HepG2 (cell line): ENCODE data around the gene LRTM2. TPM values are rescaled to one million over a fixed set of nuclear protein-coding genes. Genes with fewer than 3 reads are reported as not detected.

ENCODE experiments used
- ATAC-seq: fragments of 200-7000 bp; cut with Tn5 transposase; 3 replicates; pipeline ENCODE4 v1.9.1; 2020; ENCODE audit warnings: mild to moderate bottlenecking, moderate library complexity
- BruUV-seq: library from RNA; stranded (reverse); fragments of 400-500 nt; replicated peaks from 2 replicates; lab custom pipeline; 2021; lab: Mats Ljungman, UMichigan
- CTCF ChIA-PET: fragments of 300-600 bp; formaldehyde crosslinking; extraction: SDS; loops from one replicate; lab custom pipeline; 2021; ENCODE audit warnings: low total read pairs, inconsistent platforms, low intra/inter-chr PET ratio; lab: Yijun Ruan, JAX
- POLR2A ChIA-PET: fragments of 350-600 bp; sonication (Branson Sonifier 250); formaldehyde crosslinking; loops from one replicate; lab custom pipeline; 2020; ENCODE audit warnings: antibody characterized with exemption, inconsistent platforms; lab: Yijun Ruan, JAX
- DNase-seq: peaks from one replicate; pipeline ENCODE4 v3.0.0-alpha.2; 2015; ENCODE audit warnings: low spot score
- FAIRE-seq: peaks from 3 replicates; lab custom pipeline; 2011; peaks lifted over from hg19 to GRCh38; lab: Jason Lieb, UNC
- H2AFZ ChIP-seq: one replicate; pipeline ENCODE4 v1.6.1; 2011; ENCODE audit warnings: low read length, inconsistent platforms
- H3K27ac ChIP-seq: fragments of 300-600 bp; 3 replicates; pipeline ENCODE4 v1.8.0; 2011; ENCODE audit warnings: mixed run types, mild to moderate bottlenecking, mixed read lengths, low read length, inconsistent platforms; ENCODE audit not compliant: insufficient read depth; ENCODE audit errors: extremely low read length
- H3K27me3 ChIP-seq, 2 experiments: fragments of 200-600 bp in 1 of 2; 2 replicates in 1 of 2; 3 replicates in 1 of 2; pipeline versions ENCODE4 v1.6.0 to v1.8.0; 2011; ENCODE audit warnings: low read length in 2 of 2, mild to moderate bottlenecking in 2 of 2, moderate library complexity in 2 of 2, inconsistent platforms in 1 of 2; ENCODE audit not compliant: insufficient read depth in 2 of 2, control insufficient read depth in 1 of 2
- H3K36me3 ChIP-seq, 2 experiments: fragments of 200-600 bp in 1 of 2; replicated peaks in 1 of 2; 2 replicates in 1 of 2; 3 replicates in 1 of 2; pipeline versions ENCODE4 v1.5.1 to v1.8.0; 2011; ENCODE audit warnings: low read length in 2 of 2, inconsistent platforms in 1 of 2; ENCODE audit not compliant: insufficient read depth in 2 of 2, control insufficient read depth in 1 of 2
- H3K4me1 ChIP-seq: 2 replicates; pipeline ENCODE4 v1.5.1; 2012; ENCODE audit warnings: low read length, inconsistent platforms; ENCODE audit not compliant: insufficient read depth
- H3K4me2 ChIP-seq: 2 replicates; pipeline ENCODE4 v1.6.0; 2011; ENCODE audit warnings: low read depth, low read length, inconsistent platforms
- H3K4me3 ChIP-seq, 3 experiments: fragments of 200-600 bp in 1 of 3; sonication (generic), shearing (Covaris generic) in 1 of 3; replicated peaks in 1 of 3; 2 replicates each; pipeline ENCODE4 v1.5.1; 2011 to 2016; ENCODE audit warnings: low read length in 3 of 3, inconsistent platforms in 2 of 3, low read depth in 2 of 3, mild to moderate bottlenecking in 2 of 3, control low read depth in 1 of 3, mixed read lengths in 1 of 3; ENCODE audit not compliant: insufficient read depth in 1 of 3
- H3K79me2 ChIP-seq: one replicate; pipeline ENCODE4 v1.6.1; 2011; ENCODE audit warnings: low read length, inconsistent platforms; ENCODE audit not compliant: insufficient read depth
- H3K9ac ChIP-seq: 2 replicates; pipeline ENCODE4 v1.6.0; 2011; ENCODE audit warnings: mild to moderate bottlenecking, low read depth, low read length, inconsistent platforms; ENCODE audit not compliant: insufficient read depth
- H3K9me3 ChIP-seq: 2 replicates; pipeline ENCODE4 v1.5.1; 2012; ENCODE audit warnings: mild to moderate bottlenecking, low read length
- H4K20me1 ChIP-seq: 2 replicates; pipeline ENCODE4 v1.6.0; 2011; ENCODE audit warnings: inconsistent platforms, mild to moderate bottlenecking, low read length, moderate library complexity; ENCODE audit not compliant: insufficient read depth
- ARID2 ChIP-seq: sonication (generic); formaldehyde crosslinking; IDR thresholded peaks from 2 replicates; pipeline ENCODE4 v1.8.1; 2022; ENCODE audit warnings: mild to moderate bottlenecking, missing genetic modification reagents, borderline replicate concordance
- CENPT ChIP-seq: sonication (generic); formaldehyde crosslinking; IDR thresholded peaks from 2 replicates; pipeline ENCODE4 v1.8.0; 2022; ENCODE audit warnings: low read depth, mild to moderate bottlenecking, moderate library complexity, missing genetic modification reagents
- DBP ChIP-seq: sonication (generic); formaldehyde crosslinking; IDR thresholded peaks from 2 replicates; pipeline ENCODE4 v1.4.0; 2020; ENCODE audit warnings: missing genetic modification reagents; ENCODE audit errors: not compliant biosample characterization
- KDM5B ChIP-seq: sonication (generic); formaldehyde crosslinking; IDR thresholded peaks from 2 replicates; pipeline ENCODE4 v1.4.0; 2020; ENCODE audit warnings: missing genetic modification reagents, mild to moderate bottlenecking, borderline replicate concordance
- MXD1 ChIP-seq: sonication (generic); formaldehyde crosslinking; IDR thresholded peaks from 2 replicates; pipeline ENCODE4 v1.4.0; 2020; ENCODE audit warnings: mild to moderate bottlenecking, missing genetic modification reagents
- SMAD1 ChIP-seq: sonication (generic); formaldehyde crosslinking; IDR thresholded peaks from 2 replicates; pipeline ENCODE4 v1.4.0; 2020; ENCODE audit warnings: missing genetic modification reagents, low read depth, mild to moderate bottlenecking, borderline replicate concordance
- TFDP1 ChIP-seq: IDR thresholded peaks from 2 replicates; pipeline ENCODE4 v1.6.1; 2016; ENCODE audit warnings: missing compliant biosample characterization, missing genetic modification reagents, borderline replicate concordance
- TRAFD1 ChIP-seq: sonication (generic); formaldehyde crosslinking; IDR thresholded peaks from 2 replicates; pipeline ENCODE4 v1.5.1; 2020; ENCODE audit warnings: missing genetic modification reagents, mild to moderate bottlenecking, borderline replicate concordance
- ZNF17 ChIP-seq: sonication (generic); formaldehyde crosslinking; IDR thresholded peaks from 2 replicates; pipeline ENCODE4 v1.5.0; 2020; ENCODE audit warnings: mild to moderate bottlenecking, missing genetic modification reagents
- ZNF512B ChIP-seq: sonication (generic); formaldehyde crosslinking; IDR thresholded peaks from 2 replicates; pipeline ENCODE4 v1.5.1; 2020; ENCODE audit warnings: missing genetic modification reagents, mild to moderate bottlenecking, borderline replicate concordance
- ZNF605 ChIP-seq: sonication (generic); formaldehyde crosslinking; IDR thresholded peaks from 2 replicates; pipeline ENCODE4 v1.8.0; 2022; ENCODE audit warnings: mild to moderate bottlenecking, missing genetic modification reagents
- ZNF704 ChIP-seq: sonication (generic); formaldehyde crosslinking; IDR thresholded peaks from 2 replicates; pipeline ENCODE4 v1.8.1; 2023; ENCODE audit warnings: mild to moderate bottlenecking, inconsistent platforms, moderate library complexity, missing genetic modification reagents, borderline replicate concordance
- ZNF740 ChIP-seq: sonication (generic); formaldehyde crosslinking; IDR thresholded peaks from 2 replicates; pipeline ENCODE4 v1.4.0; 2020; ENCODE audit warnings: missing genetic modification reagents
- ZNF776 ChIP-seq: sonication (generic); formaldehyde crosslinking; IDR thresholded peaks from 2 replicates; pipeline ENCODE4 v1.4.0; 2020; ENCODE audit warnings: mild to moderate bottlenecking, missing genetic modification reagents
- WGBS: methylation state at CpG from one replicate; pipeline ENCODE4 v1.1.6; 2017; ENCODE audit warnings: low lambda C conversion rate; 5-methylcytosine and 5-hydroxymethylcytosine counted together
- in situ Hi-C: cut with HindIII; loops from 2 replicates; pipeline ENCODE4 v1.10.0; 2017; ENCODE audit warnings: low pct_unique_long_range_greater_than_20kb; ENCODE audit not compliant: extremely low pct_ligation_motif_present
- intact Hi-C: fragments of 100-400 bp; cut with micrococcal nuclease; formaldehyde crosslinking; loops from one replicate; pipeline ENCODE4 v1.10.0; 2022; ENCODE audit not compliant: unreplicated experiment
- polyA plus RNA-seq, 8 experiments: library from polyadenylated mRNA; depleted of rRNA in 3 of 8; stranded (reverse) in 7 of 8; unstranded in 1 of 8; fragments of >200 nt; fragmentation: Illumina TruSeq in 4 of 8; extraction: Trizol in 4 of 8; gene quantifications; 2 replicates each; pipeline versions ENCODE4 v1.2.1 to v1.2.3, GENCODE V29; 2011 to 2016; ENCODE audit warnings: low read depth in 4 of 8, missing spikeins in 1 of 8, mixed read lengths in 1 of 8; ENCODE audit not compliant: insufficient read depth in 1 of 8
- total RNA-seq, 5 experiments: library from RNA; depleted of rRNA; stranded (reverse); fragments of >200 nt; fragmentation: Illumina TruSeq; extraction: Trizol; gene quantifications; 2 replicates each; pipeline ENCODE4 v1.2.3, GENCODE V29; 2016; ENCODE audit warnings: low read depth in 1 of 5

Gene LRTM2
- total and polyA plus RNA-seq, 2 of the 13 experiments (the other 11 are each of a cell fraction or from before 2014, with no cell fraction given), result 0.09 TPM; not detected in 1

- Histone ChIP-seq H3K4me3 (no peak overlapping the region), H3K36me3 (no peaks in the 10 kb centered on the region), H3K4me2 (no peak overlapping the region), H2AFZ (no peak overlapping the region), H3K9ac (no peak overlapping the region), H3K4me1 (peaks cover 55% of the 10 kb centered on the region), H4K20me1 (no peaks in the 10 kb centered on the region), H3K79me2 (no peaks in the 10 kb centered on the region), H3K9me3 (no peaks in the 10 kb centered on the region), H3K27ac (no peak overlapping the region)
- WGBS, result 80% methylated on average over 1 of the region's 11 CpGs
- FAIRE-seq (no peak), DNase-seq (no peak)
- in situ Hi-C loops (no loop called here), intact Hi-C loops (no loop called here)
- ChIA-PET POLR2A (interaction anchor here (1.9 kb wide), 1 partner anchor 11 kb away, joined by 15 read pairs; no protein-coding TSS in a partner anchor), CTCF (no interaction called here)
- no peak for TF ChIP-seq DBP (CRISPR knock-in tag)
- TF ChIP-seq TRAFD1 (CRISPR knock-in tag), result no peak
- TF ChIP-seq SMAD1, result no peak
- no peak for TF ChIP-seq ARID2
- TF ChIP-seq ZNF605 (CRISPR knock-in tag), result no peak
- 0 out of 2 replicates have a peak, but pooled peaks have one; percentile 20 for TF ChIP-seq MXD1 (CRISPR knock-in tag)
- no peak for TF ChIP-seq ZNF704 (CRISPR knock-in tag)
- TF ChIP-seq KDM5B (CRISPR knock-in tag), result 0 out of 2 replicates have a peak, but pooled peaks have one; percentile 22
- no peak for TF ChIP-seq ZNF776 (CRISPR knock-in tag)
- TF ChIP-seq TFDP1 (CRISPR knock-in tag), result no peak
- no peak for TF ChIP-seq CENPT
- TF ChIP-seq ZNF740 (CRISPR knock-in tag), result no peak
- TF ChIP-seq ZNF17 (CRISPR knock-in tag), result no peak
- TF ChIP-seq ZNF512B (CRISPR knock-in tag), result no peak
- TF ChIP-seq, all 625 proteins: peak for 2
- no TSS peak for BruUV-seq
- no peak for ATAC-seq
- peaks cover 15 to 50% of the 10 kb centered on the region in 2 experiments for H3K27me3 ChIP-seq
Measured at GRCh38 chr12:1822699-1823098, 2.3 kb downstream of the LRTM2 start.
